Prostate gland (tissue), 2 donors: ENCODE results near the gene TIMM22. TPM values are rescaled to one million over a fixed set of nuclear protein-coding genes. Genes with fewer than 3 reads are reported as not detected.

Experiments used
- DNase-seq: peaks from one replicate; pipeline ENCODE4 v3.0.0-alpha.2; 2019; ENCODE audit warnings: low spot score
- H3K27ac ChIP-seq, 2 donors: fragments of 200-600 bp; sonication (generic); 2 replicates each; pipeline ENCODE4 v1.5.1; 2017 to 2019
- H3K27me3 ChIP-seq: fragments of 200-600 bp; sonication (generic); replicated peaks from 2 replicates; pipeline ENCODE4 v1.5.1; 2019; ENCODE audit not compliant: insufficient read depth
- H3K36me3 ChIP-seq, 2 donors: fragments of 200-600 bp; sonication (generic); 1 replicate in 1 of 2; 2 replicates in 1 of 2; pipeline versions ENCODE4 v1.5.1 to v1.8.1; 2017 to 2019
- H3K4me1 ChIP-seq: fragments of 200-600 bp; sonication (generic); replicated peaks from 2 replicates; pipeline ENCODE4 v1.5.1; 2019
- H3K4me3 ChIP-seq, 2 donors: fragments of 200-600 bp; sonication (generic); 2 replicates each; pipeline ENCODE4 v1.5.1; 2017 to 2019
- H3K9me3 ChIP-seq: fragments of 200-600 bp; sonication (generic); 2 replicates; pipeline ENCODE4 v1.5.1; 2017
- POLR2A ChIP-seq: fragments of 450-650 bp; IDR thresholded peaks from one replicate; pipeline ENCODE4 v1.6.1; 2016; ENCODE audit warnings: antibody characterized with exemption, mild to moderate bottlenecking
- POLR2AphosphoS5 ChIP-seq: sonication (generic); formaldehyde crosslinking; IDR thresholded peaks from one replicate; pipeline ENCODE4 v1.6.1; 2017; ENCODE audit warnings: antibody characterized with exemption
- WGBS: methylation state at CpG from one replicate; pipeline ENCODE4 v1.1.5; 2018; 5-methylcytosine and 5-hydroxymethylcytosine counted together
- intact Hi-C: fragments of 100-400 bp; cut with DNase I; formaldehyde crosslinking; loops from one replicate; pipeline ENCODE4 v1.14.2; 2022
- total RNA-seq, 2 donors: library from RNA; depleted of rRNA; stranded (reverse); fragments of >200 nt; gene quantifications; one replicate each; pipeline ENCODE4 v1.1.0, GENCODE V29; 2016
- TF ChIP-seq, protein P1 (sequence below), 4 experiments: fragments of 200-600 bp in 2 of 4; fragments of 450-650 bp in 2 of 4; sonication (generic) in 2 of 4; IDR thresholded peaks; 1 replicate in 3 of 4; 2 replicates in 1 of 4; pipeline ENCODE4 v1.5.1; 2016 to 2019; ENCODE audit warnings: antibody characterized with exemption in 4 of 4, mild to moderate bottlenecking in 2 of 4, moderate library complexity in 2 of 4

The TIMM22 gene
- total RNA-seq, 2 donors from 2014 or later, result 15.1 to 20.3 TPM

DNA sequence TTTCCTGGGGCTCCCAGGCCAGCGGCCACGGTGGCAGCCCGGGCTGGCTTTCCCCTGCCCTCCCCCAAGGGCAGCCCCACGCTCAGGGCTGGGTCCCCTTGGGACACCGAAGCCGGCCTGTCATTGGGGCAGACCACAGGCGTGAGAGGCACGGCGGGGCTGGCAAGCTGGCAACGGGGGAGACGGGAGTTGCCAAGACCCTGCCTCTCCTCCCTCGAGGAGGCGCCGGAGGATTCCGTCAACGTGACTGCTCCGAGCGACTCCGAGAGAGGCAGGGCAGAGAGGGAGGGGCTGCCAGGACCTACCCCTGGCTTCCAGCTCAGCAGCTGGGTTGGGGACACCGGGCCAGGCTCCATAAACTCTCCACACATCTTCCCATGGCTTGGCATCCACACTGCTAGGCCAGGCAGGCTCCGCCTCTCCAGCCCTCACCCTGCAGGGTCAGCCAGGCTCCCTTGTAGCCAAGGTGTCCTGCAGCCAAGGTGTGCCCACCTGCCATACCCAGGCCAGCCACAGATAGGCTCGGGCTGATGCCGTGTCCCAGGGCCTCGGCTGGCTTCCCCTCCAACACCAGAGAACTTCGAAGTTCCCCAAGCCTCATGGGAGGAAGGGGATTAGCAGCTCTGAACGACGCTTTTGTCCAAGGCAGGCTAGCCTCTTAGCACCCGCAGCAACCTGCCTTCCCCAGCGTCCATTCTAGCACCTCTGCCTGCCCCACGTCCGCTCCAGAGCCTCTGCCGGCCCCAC is 25.5 kb downstream of the TIMM22 start:
- no peaks in the 10 kb centered on the region for H3K27me3 ChIP-seq
- no peaks in the 10 kb centered on the region for H3K36me3 ChIP-seq
- intact Hi-C loops, result no loop called here
- no peak for TF ChIP-seq POLR2A
- TF ChIP-seq, protein P1, sequence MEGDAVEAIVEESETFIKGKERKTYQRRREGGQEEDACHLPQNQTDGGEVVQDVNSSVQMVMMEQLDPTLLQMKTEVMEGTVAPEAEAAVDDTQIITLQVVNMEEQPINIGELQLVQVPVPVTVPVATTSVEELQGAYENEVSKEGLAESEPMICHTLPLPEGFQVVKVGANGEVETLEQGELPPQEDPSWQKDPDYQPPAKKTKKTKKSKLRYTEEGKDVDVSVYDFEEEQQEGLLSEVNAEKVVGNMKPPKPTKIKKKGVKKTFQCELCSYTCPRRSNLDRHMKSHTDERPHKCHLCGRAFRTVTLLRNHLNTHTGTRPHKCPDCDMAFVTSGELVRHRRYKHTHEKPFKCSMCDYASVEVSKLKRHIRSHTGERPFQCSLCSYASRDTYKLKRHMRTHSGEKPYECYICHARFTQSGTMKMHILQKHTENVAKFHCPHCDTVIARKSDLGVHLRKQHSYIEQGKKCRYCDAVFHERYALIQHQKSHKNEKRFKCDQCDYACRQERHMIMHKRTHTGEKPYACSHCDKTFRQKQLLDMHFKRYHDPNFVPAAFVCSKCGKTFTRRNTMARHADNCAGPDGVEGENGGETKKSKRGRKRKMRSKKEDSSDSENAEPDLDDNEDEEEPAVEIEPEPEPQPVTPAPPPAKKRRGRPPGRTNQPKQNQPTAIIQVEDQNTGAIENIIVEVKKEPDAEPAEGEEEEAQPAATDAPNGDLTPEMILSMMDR (IDR thresholded peaks at IDR 0.05), result no peak
- no peak for TF ChIP-seq POLR2AphosphoS5
- WGBS, result 62% methylated on average over 32 of the region's 32 CpGs
- H3K4me1 ChIP-seq, result no peaks in the 10 kb centered on the region
- H3K27ac ChIP-seq, result no peak overlapping the region
- no peaks in the 10 kb centered on the region for H3K9me3 ChIP-seq
- DNase-seq, result no peak
- no peak overlapping the region for H3K4me3 ChIP-seq

DNA sequence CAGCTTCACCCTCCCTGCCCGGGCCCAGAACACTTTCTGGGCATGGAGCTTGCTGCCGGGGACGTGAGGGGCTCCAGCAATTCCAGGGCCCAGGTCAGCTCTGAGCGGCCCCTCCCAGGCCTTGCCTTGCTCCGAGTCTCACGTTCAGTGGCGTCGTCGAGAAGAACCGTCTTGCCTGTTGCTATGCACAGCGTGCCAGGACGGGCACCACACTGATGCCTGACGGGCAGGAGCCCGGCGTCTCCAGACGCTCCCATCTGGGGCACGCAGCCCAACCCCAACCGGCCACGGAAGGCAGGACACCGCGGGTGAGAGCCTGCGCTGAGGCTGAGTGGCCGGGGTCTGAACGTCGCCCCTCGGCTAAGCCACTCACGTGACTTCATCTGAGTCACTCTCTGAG is 27.1 kb downstream of the TIMM22 start:
- TF ChIP-seq, protein P1 (IDR thresholded peaks at IDR 0.05), result no peak
- TF ChIP-seq POLR2AphosphoS5 (no peak), POLR2A (no peak)
- WGBS, result 81% methylated on average over 26 of the region's 27 CpGs
- no peaks in the 10 kb centered on the region for H3K27me3 ChIP-seq
- no peak overlapping the region for H3K4me3 ChIP-seq
- DNase-seq, result no peak
- intact Hi-C loops, result no loop called here
- no peaks in the 10 kb centered on the region for H3K4me1 ChIP-seq
- H3K9me3 ChIP-seq, result no peaks in the 10 kb centered on the region
- no peaks in the 10 kb centered on the region for H3K36me3 ChIP-seq
- H3K27ac ChIP-seq, result no peak overlapping the region

DNA sequence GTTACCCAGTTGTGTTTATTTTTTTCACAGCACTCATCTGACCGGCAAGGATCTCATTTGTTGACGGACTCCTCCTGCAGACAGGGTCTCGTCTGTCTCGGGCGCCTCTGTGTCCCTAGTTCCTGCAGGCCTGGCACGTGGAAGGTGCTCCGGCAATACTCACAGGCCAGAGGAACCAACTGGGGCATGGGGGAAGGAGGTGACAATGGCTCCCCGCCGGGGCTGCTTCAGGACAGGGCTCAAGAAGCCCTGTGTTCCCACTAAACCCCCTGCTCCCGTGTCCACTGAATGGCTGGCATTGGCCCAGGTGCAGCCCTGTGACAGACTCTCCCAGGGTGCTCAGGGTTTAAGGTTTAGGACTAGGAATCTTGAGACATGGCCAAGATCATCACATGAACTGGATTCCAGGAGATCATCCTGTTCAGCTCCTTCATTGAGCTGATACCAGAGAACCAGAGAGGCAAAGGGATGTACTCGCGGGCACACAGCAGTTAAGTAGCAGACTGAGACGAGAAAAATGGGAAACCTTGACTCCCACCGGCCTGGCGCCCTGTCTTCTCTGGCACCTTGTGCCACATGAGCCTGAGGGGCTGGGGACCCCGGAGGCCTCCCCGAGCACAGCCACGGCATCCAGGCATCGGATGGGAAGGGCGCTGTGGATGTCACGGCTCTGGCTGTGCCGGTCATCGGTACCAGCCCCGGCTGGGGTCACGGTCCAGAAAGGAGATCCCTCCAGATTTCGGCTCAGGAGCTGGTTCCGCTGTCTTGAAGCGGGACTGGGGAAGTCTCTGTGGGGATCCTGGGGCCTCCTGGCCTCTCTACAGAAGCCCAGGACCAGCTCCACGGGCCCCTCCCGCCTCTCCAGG is 29.0 kb downstream of the TIMM22 start:
- no peak overlapping the region for H3K4me3 ChIP-seq
- no peak for DNase-seq
- no peaks in the 10 kb centered on the region for H3K36me3 ChIP-seq
- intact Hi-C loops, result no loop called here
- whole genome bisulfite sequencing, result 77% methylated on average over 29 of the region's 30 CpGs
- TF ChIP-seq POLR2AphosphoS5, result no peak
- TF ChIP-seq, protein P1 (IDR thresholded peaks at IDR 0.05), result no peak
- no peak for TF ChIP-seq POLR2A
- H3K27ac ChIP-seq, result no peak overlapping the region
- peaks cover 11% of the 10 kb centered on the region for H3K4me1 ChIP-seq
- H3K27me3 ChIP-seq, result no peaks in the 10 kb centered on the region
- no peaks in the 10 kb centered on the region for H3K9me3 ChIP-seq

DNA sequence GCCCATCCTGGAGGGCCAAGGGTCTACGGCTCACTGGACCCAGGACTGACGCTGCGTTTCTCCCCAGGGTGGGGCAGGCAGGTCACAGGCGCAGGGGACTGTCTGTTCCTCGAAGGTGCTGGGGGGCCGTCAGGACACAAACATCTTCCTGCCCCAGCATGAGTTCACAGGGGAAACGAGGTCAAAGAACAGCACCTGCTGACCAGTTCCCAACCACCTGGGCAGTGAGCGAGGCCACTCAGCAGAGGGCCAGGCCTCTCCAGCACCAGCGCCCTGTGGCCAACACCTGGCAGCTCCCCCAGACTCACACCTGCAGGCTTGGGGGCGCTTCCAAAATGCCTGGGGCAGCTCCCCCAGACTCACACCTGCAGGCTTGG is 29.7 kb downstream of the TIMM22 start:
- Histone ChIP-seq H3K27ac (no peak overlapping the region), H3K27me3 (no peaks in the 10 kb centered on the region), H3K4me1 (peaks cover 14% of the 10 kb centered on the region), H3K36me3 (no peaks in the 10 kb centered on the region), H3K4me3 (no peak overlapping the region), H3K9me3 (no peaks in the 10 kb centered on the region)
- TF ChIP-seq, protein P1 (IDR thresholded peaks at IDR 0.05), result no peak
- TF ChIP-seq POLR2AphosphoS5 (no peak), POLR2A (no peak)
- 90% methylated on average over 10 of the region's 10 CpGs for WGBS
- intact Hi-C loops, result no loop called here
- no peak for DNase-seq
